HepG2 (cell line): Measurements from ENCODE around the gene PSMC4. TPM values are rescaled to one million over a fixed set of nuclear protein-coding genes. Genes with fewer than 3 reads are reported as not detected.

Experiments
- AGO1 ChIP-seq: fragments of 200-400 bp; formaldehyde crosslinking; IDR thresholded peaks from 2 replicates; pipeline ENCODE4 v1.6.1; 2017; ENCODE audit warnings: mild to moderate bottlenecking, low read depth, low read length, moderate library complexity; ENCODE audit not compliant: poor library complexity, severe bottlenecking
- FOXC1 ChIP-seq: sonication (generic); formaldehyde crosslinking; IDR thresholded peaks from 2 replicates; pipeline ENCODE4 v1.8.0; 2022; ENCODE audit warnings: mild to moderate bottlenecking, missing genetic modification reagents, borderline replicate concordance
- MED8 ChIP-seq: sonication (generic); formaldehyde crosslinking; IDR thresholded peaks from 2 replicates; pipeline ENCODE4 v1.8.1; 2023; ENCODE audit warnings: mild to moderate bottlenecking, missing genetic modification reagents; ENCODE audit not compliant: insufficient replicate concordance
- NKX3-1 ChIP-seq: sonication (generic); formaldehyde crosslinking; IDR thresholded peaks from 2 replicates; pipeline ENCODE4 v1.5.0; 2020; ENCODE audit warnings: missing genetic modification reagents
- RBAK ChIP-seq: sonication (generic); formaldehyde crosslinking; IDR thresholded peaks from 2 replicates; pipeline ENCODE4 v1.5.1; 2020; ENCODE audit warnings: mild to moderate bottlenecking, missing genetic modification reagents
- RCOR2 ChIP-seq: IDR thresholded peaks from 2 replicates; pipeline ENCODE4 v1.6.1; 2016; ENCODE audit warnings: missing biosample characterization, missing genetic modification reagents
- SMARCC2 ChIP-seq: fragments of 450-650 bp; IDR thresholded peaks from 2 replicates; pipeline ENCODE4 v1.6.1; 2017; ENCODE audit warnings: antibody characterized with exemption, mild to moderate bottlenecking
- TBL1XR1 ChIP-seq: fragments of 150-350 bp; IDR thresholded peaks from 2 replicates; pipeline ENCODE4 v1.6.1; 2014; ENCODE audit warnings: borderline replicate concordance, low read length; ENCODE audit not compliant: partially characterized antibody
- TEAD2 ChIP-seq: sonication (generic); formaldehyde crosslinking; IDR thresholded peaks from 2 replicates; pipeline ENCODE4 v1.9.0; 2021; ENCODE audit warnings: missing genetic modification reagents
- TOE1 ChIP-seq: sonication (generic); formaldehyde crosslinking; IDR thresholded peaks from 2 replicates; pipeline ENCODE4 v1.4.0; 2020; ENCODE audit warnings: mild to moderate bottlenecking, missing genetic modification reagents
- WIZ ChIP-seq: sonication (generic); formaldehyde crosslinking; IDR thresholded peaks from 2 replicates; pipeline ENCODE4 v1.5.1; 2020; ENCODE audit warnings: mild to moderate bottlenecking, missing genetic modification reagents
- ZFY ChIP-seq: sonication (generic); formaldehyde crosslinking; IDR thresholded peaks from 2 replicates; pipeline ENCODE4 v1.4.0; 2020; ENCODE audit warnings: missing genetic modification reagents
- ZNF468 ChIP-seq: sonication (generic); formaldehyde crosslinking; IDR thresholded peaks from 2 replicates; pipeline ENCODE4 v1.8.0; 2022; ENCODE audit warnings: mild to moderate bottlenecking, moderate library complexity, missing genetic modification reagents
- ZNF576 ChIP-seq: sonication (generic); formaldehyde crosslinking; IDR thresholded peaks from 2 replicates; pipeline ENCODE4 v1.4.0; 2020; ENCODE audit warnings: mild to moderate bottlenecking, missing genetic modification reagents
- ZNF646 ChIP-seq: sonication (generic); formaldehyde crosslinking; IDR thresholded peaks from 2 replicates; pipeline ENCODE4 v1.9.0; 2021; ENCODE audit warnings: mild to moderate bottlenecking, missing genetic modification reagents
- ZNF720 ChIP-seq: sonication (generic); formaldehyde crosslinking; IDR thresholded peaks from 2 replicates; pipeline ENCODE4 v1.4.0; 2020; ENCODE audit warnings: missing genetic modification reagents
- polyA plus RNA-seq, 8 experiments: library from polyadenylated mRNA; depleted of rRNA in 3 of 8; stranded (reverse) in 7 of 8; unstranded in 1 of 8; fragments of >200 nt; fragmentation: Illumina TruSeq in 4 of 8; extraction: Trizol in 4 of 8; gene quantifications; 2 replicates each; pipeline versions ENCODE4 v1.2.1 to v1.2.3, GENCODE V29; 2011 to 2016; ENCODE audit warnings: low read depth in 4 of 8, missing spikeins in 1 of 8, mixed read lengths in 1 of 8; ENCODE audit not compliant: insufficient read depth in 1 of 8
- total RNA-seq, 5 experiments: library from RNA; depleted of rRNA; stranded (reverse); fragments of >200 nt; fragmentation: Illumina TruSeq; extraction: Trizol; gene quantifications; 2 replicates each; pipeline ENCODE4 v1.2.3, GENCODE V29; 2016; ENCODE audit warnings: low read depth in 1 of 5
- TF ChIP-seq, protein P1 (sequence below): sonication (generic); formaldehyde crosslinking; IDR thresholded peaks from 2 replicates; pipeline ENCODE4 v1.4.0; 2020; ENCODE audit warnings: missing genetic modification reagents, mild to moderate bottlenecking, borderline replicate concordance
- TF ChIP-seq, protein P2 (sequence below): sonication (generic); formaldehyde crosslinking; IDR thresholded peaks from 2 replicates; pipeline ENCODE4 v1.5.0; 2020; ENCODE audit warnings: missing genetic modification reagents

Gene PSMC4
- total and polyA plus RNA-seq, 2 of the 13 experiments (the other 11 are each of a cell fraction or from before 2014, with no cell fraction given): 49.9 to 160 TPM

DNA sequence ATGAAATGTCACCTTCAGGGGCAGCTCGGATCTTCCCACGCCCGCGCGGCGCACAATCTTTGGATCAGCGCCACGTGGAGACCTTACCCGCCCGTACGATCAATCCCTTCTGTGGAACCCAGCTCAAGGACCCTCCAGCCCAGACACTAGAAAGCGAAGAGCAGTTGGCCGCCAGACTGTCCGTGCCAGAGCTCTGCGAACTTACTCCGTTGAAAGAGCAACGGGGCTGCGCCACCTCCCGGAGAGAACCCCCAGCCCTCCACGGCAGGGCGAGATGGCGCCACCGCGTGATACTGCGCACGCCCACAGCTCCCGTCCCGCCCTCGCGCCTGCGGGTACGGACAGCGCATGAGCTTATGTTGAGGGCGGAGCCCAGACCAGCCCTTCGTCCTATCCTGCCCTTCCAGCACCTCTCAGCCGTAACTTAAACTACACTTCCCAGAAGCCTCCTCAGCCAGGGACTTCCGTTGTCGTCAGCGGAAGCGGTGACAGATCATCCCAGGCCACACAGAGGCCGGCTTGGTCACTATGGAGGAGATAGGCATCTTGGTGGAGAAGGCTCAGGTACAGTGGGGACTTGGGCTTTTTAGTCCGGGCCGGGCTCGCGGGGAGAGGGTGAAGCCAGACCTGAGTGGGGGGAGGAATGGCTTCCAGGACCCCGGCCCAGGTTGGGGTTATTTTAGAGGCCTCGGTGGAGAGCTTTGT is at the start of gene PSMC4 (continued):
- TF ChIP-seq, protein P1, sequence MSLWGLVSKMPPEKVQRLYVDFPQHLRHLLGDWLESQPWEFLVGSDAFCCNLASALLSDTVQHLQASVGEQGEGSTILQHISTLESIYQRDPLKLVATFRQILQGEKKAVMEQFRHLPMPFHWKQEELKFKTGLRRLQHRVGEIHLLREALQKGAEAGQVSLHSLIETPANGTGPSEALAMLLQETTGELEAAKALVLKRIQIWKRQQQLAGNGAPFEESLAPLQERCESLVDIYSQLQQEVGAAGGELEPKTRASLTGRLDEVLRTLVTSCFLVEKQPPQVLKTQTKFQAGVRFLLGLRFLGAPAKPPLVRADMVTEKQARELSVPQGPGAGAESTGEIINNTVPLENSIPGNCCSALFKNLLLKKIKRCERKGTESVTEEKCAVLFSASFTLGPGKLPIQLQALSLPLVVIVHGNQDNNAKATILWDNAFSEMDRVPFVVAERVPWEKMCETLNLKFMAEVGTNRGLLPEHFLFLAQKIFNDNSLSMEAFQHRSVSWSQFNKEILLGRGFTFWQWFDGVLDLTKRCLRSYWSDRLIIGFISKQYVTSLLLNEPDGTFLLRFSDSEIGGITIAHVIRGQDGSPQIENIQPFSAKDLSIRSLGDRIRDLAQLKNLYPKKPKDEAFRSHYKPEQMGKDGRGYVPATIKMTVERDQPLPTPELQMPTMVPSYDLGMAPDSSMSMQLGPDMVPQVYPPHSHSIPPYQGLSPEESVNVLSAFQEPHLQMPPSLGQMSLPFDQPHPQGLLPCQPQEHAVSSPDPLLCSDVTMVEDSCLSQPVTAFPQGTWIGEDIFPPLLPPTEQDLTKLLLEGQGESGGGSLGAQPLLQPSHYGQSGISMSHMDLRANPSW: peak; percentile 71
- no peak; the same call in 1 of the 2 replicates for TF ChIP-seq WIZ (CRISPR knock-in tag)
- no peak for TF ChIP-seq MED8 (CRISPR knock-in tag)
- no peak for TF ChIP-seq TEAD2 (CRISPR knock-in tag)
- TF ChIP-seq, protein P2, sequence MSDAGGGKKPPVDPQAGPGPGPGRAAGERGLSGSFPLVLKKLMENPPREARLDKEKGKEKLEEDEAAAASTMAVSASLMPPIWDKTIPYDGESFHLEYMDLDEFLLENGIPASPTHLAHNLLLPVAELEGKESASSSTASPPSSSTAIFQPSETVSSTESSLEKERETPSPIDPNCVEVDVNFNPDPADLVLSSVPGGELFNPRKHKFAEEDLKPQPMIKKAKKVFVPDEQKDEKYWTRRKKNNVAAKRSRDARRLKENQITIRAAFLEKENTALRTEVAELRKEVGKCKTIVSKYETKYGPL (CRISPR knock-in tag): 0 out of 2 replicates have a peak, but pooled peaks have one; percentile 16
- no peak for TF ChIP-seq ZNF720
- TF ChIP-seq ZNF468 (CRISPR knock-in tag): no peak
- TF ChIP-seq RBAK (CRISPR knock-in tag): no peak
- peak; percentile 60; the same call in 1 of the 2 replicates for TF ChIP-seq TOE1
- TF ChIP-seq FOXC1 (CRISPR knock-in tag): no peak; the same call in 1 of the 2 replicates
- no peak for TF ChIP-seq ZNF646 (CRISPR knock-in tag)
- no peak for TF ChIP-seq ZNF576 (CRISPR knock-in tag)
- no peak for TF ChIP-seq SMARCC2
- TF ChIP-seq ZFY (CRISPR knock-in tag): peak; percentile 90
- TF ChIP-seq RCOR2: peak; percentile 72
- TF ChIP-seq NKX3-1 (CRISPR knock-in tag): peak; percentile 82
- no peak for TF ChIP-seq TBL1XR1
- no peak for TF ChIP-seq AGO1
